ENCODE measurements around the gene PSME3.
"Not testable (repeated sequence)": the region's sequence is repeated elsewhere in the genome, so short reads cannot be mapped to it uniquely, and the experiment has no call there.

Gene PSME3

GRCh38 chr17:42851371-42852240 is 18.4 kb downstream of the PSME3 start:
- not testable (repeated sequence) for DNase-seq (ENCODE audit: low read depth)

- DNase-seq (ENCODE audit: low read depth), result no peak
Observed at GRCh38 chr17:42852351-42852750, 19.2 kb downstream of the PSME3 start.

DNA sequence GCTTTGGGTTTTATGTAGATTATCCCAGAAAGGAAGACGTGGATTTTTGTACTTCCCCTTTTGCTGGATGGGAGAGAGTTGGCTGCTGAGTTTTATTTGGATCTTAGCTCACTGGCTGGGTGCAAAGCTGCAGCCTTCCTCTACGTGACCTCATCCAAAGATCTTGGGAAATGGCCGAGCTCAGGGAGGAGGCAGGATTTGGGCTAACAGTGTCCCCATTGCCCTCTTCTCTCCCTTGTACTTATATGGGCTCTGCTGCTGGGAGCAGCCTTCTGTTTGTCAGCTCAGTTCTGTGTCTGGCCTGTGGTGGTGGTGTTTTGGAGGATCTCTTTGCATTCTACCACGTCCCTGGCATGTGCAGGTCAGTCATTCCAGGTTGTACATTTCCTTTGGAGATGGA is 19.8 kb downstream of the PSME3 start:
- no peak for DNase-seq (ENCODE audit: low read depth)

GRCh38 chr17:42853597-42853967 is 20.4 kb downstream of the PSME3 start:
- DNase-seq (ENCODE audit: low read depth), result no peak

DNA sequence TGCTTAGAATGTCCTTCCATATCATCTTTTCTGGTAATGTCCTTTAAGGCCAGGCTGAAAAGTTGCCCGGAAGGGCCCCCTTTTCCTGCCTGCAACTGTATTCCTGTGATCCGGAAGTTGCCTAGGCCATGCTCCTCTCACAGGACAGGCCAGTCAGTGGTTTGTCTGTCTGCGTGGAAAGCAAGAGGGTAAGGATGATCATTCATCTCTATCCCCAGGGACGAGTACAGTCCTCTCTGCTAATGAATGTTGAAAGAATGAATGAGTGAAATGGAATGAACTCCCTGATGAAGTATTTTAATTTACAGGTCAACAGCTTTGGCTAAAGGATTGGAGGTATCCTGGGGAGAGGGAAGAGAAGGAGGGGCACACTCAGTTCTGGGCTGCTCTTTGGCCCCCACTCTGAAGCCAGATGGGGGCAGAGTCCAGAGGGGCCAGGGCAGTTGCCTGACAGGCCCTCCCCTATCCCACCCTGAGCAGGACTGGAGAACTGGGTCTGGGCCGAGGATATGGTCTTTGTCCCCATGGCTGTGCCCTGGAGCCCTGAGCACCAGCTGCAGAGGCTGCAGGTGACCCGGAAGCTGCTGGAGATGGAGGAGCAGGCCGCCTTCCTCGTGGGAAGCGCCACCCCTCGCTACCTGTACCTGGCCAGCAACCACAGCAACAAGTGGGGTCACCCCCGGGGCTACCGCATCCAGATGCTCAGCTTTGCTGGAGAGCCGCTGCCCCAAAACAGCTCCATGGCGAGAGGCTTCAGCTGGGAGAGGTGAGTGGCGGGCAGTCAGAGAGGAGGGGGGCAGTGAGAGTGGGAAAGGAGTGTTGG is 21.0 kb downstream of the PSME3 start:
- no peak for DNase-seq (ENCODE audit: low read depth)

DNA sequence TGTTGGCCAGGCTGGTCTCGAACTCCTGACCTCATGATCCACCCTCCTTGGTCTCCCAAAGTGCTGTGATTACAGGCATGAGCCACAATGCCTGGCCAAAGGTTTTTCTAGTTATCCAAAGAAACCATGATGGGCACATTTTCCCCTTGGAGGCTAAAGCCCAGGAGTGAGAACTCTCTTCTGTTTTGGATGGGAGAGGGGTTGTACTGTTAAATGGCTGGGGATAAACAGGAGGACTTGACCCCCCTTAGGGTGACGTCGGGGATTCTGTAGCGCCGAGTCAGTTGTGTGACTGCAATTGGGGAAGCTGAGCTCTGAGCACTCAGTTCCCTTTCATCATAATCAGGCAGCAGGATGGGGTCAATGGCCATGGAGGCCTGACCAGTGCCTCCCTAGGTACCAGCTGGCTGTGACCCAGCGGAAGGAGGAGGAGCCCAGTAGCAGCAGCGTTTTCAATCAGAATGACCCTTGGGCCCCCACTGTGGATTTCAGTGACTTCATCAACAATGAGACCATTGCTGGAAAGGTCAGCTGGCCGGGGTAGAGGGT is 21.9 kb downstream of the PSME3 start:
- DNase-seq (ENCODE audit: low read depth), result no peak

GRCh38 chr17:42856093-42856492 is 22.9 kb downstream of the PSME3 start:
- not testable (repeated sequence) for DNase-seq (ENCODE audit: low read depth)

- not testable (repeated sequence) for DNase-seq (ENCODE audit: low read depth)
Observed at GRCh38 chr17:42856516-42856915, 23.3 kb downstream of the PSME3 start.

DNA sequence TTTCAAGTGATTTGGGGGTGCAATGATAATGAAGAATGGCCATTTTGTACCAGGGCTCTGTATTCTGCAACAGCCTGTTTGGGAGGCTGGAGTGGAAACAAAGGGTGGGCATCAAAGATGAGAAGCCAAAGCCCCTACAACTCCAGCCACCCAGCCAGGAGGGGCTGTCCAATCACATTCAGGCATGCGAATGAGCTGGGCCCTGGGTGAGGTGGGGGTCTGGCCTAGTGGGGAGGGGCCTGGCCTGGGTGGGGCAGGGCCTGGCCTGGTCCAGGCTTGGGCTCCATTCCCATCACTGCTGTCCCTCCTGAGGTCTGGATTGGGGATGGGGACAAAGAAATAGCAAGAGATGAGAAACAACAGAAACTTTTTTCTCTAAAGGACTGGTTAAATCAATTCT is 24.2 kb downstream of the PSME3 start:
- DNase-seq (ENCODE audit: low read depth), result no peak

DNA sequence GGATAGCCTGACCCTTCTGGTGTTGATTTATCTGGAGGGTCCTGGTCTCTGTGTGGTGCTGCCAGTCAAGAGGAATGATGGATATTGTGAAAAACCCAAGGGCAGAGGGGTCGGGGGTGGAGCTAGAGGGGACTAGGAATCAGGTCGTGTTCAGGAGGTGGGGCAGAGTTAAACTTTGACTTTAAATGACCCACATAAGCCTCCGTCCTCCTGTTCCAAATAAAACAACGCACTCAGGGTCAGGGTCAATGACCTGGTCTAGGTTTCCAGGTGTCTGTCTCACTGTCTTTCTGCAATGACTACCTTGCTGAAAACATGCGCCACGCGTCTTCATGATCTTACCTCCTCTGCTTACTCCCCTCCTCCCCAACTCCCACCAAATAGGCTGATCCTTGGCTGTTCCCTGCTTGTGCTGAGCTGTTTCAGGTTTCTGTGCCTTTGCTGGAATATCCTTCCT is 32.5 kb downstream of the PSME3 start:
- DNase-seq (ENCODE audit: low read depth), result no peak

DNA sequence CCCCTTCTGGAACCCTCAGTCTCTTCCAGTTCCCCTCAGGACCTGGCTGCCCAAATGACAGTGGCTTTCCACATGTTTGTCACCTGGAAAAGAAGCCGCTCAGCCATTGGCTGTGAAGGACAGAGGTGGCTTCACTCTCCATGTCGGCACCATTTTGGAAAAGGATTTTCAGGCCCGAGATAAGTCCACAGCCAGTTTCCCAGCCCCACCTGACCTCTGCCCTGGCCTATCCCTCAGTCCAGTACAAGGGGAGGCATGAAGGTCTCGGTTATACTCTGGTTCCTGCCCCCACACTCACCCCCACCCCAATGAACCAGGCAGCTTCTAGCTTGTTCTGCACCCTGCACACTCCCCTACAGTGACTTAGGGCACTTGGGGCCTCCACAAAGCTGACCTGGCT is 33.0 kb downstream of the PSME3 start:
- DNase-seq (ENCODE audit: low read depth), result no peak

DNA sequence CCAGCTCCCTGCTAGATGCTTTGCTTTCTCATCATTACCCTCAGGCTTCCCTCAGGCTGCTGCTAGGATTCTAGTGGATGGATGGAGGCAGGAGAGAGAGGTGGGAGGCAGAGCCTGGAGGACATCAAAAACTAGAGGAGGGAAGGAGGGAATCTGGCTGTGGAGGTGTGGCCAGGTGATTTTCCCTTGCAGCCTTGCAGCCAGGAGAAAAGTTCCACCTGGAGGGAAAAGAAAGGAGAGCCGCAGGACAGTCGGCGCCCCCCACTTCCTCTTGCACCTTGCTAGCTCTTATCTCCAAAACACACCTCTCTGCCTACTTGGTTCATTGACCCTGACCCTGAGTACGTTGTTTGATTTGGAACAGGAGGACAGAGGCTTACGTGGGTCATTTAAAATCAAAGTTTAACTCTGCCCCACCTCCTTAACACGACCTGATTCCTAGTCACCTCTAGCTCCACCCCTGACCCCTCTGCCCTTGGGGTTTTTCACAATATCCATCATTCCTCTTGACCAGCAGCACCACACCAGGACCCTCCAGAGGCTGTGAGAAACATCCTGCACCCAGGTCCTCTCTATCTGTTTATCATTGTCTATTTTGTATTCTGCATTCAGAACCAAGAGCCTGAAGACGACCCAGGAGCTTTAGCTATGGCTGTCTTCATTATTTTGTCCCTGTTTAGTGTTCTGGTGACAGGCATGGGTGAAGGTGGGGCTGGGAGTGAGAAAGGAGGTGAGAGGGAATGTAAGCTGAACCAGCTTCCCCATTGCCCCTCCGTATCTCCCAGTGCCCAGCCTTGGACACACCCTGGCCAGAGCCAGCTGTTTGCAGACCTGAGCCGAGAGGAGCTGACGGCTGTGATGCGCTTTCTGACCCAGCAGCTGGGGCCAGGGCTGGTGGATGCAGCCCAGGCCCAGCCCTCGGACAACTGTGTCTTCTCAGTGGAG is 33.7 kb downstream of the PSME3 start:
- DNase-seq (ENCODE audit: low read depth), result no peak

DNA sequence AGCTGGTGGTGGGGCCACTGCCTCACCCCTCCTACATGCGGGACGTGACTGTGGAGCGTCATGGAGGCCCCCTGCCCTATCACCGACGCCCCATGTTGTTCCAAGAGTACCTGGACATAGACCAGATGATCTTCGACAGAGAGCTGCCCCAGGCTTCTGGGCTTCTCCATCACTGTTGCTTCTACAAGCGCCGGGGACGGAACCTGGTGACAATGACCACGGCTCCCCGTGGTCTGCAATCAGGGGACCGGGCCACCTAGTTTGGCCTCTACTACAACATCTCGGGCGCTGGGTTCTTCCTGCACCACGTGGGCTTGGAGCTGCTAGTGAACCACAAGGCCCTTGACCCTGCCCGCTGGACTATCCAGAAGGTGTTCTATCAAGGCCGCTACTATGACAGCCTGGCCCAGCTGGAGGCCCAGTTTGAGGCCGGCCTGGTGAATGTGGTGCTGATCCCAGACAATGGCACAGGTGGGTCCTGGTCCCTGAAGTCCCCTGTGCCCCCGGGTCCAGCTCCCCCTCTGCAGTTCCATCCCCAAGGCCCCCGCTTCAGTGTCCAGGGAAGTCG is 34.6 kb downstream of the PSME3 start:
- DNase-seq (ENCODE audit: low read depth), result not testable (repeated sequence)

- DNase-seq (ENCODE audit: low read depth), result no peak
Observed at GRCh38 chr17:42868338-42868737, 35.1 kb downstream of the PSME3 start.

- no peak for DNase-seq (ENCODE audit: low read depth)
Observed at GRCh38 chr17:42871647-42872046, 38.5 kb downstream of the PSME3 start.

- no peak for DNase-seq (ENCODE audit: low read depth)
Observed at GRCh38 chr17:42872251-42872965, 39.2 kb downstream of the PSME3 start.

- DNase-seq (ENCODE audit: low read depth), result no peak
Observed at GRCh38 chr17:42873315-42873714, 40.1 kb downstream of the PSME3 start.

DNA sequence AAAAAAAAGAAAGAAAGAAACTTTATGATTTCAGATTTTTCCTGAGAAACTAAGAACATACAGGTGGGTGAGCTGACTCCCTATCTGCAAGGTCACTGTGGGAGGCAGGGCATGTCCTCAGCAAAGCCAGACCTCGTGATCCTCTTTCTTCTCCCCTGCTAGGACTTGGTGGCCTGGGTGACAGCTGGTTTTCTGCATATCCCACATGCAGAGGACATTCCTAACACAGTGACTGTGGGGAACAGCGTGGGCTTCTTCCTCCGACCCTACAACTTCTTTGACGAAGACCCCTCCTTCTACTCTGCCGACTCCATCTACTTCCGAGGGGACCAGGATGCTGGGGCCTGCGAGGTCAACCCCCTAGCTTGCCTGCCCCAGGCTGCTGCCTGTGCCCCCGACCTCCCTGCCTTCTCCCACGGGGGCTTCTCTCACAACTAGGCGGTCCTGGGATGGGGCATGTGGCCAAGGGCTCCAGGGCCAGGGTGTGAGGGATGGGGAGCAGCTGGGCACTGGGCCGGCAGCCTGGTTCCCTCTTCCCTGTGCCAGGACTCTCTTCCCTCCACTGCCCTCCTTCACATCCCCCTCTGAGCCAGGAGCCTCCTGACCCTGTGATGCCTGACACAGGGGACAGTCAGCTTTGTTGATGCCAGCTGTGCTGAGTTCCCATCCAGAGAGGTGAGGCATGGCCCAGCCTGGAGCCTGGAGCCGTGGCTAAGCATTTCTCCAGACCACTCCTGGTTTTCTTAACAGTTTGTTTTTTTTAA is 40.9 kb downstream of the PSME3 start:
- DNase-seq (ENCODE audit: low read depth), result not testable (repeated sequence)

- no peak for DNase-seq (ENCODE audit: low read depth)
Observed at GRCh38 chr17:42877037-42877436, 43.8 kb downstream of the PSME3 start.
